ENCODE data around the gene PNLIPRP2.

DNA sequence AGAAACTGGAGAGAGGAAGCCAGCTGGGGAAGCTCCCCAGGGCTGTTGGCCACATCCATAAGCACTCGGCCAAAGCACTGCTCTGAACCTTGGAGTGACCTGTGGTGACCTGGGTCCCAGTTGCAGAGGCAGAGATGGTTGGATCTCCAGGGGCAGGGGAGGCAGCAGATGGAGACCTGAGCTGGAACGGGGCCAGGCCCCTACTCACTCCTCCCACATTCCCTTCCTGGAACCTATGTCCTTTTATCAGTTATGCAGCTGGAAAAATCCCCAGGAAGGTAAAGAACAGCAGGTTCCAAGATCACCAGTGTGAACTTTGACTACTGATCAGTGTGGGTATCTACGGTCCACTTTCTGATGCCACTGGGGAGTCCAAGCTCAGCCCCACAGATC lies 9.6 kb upstream of the PNLIPRP2 start:
- TF ChIP-seq CTCF (IDR thresholded peaks at IDR 0.05; ENCODE audit: low read length), result no peak
- no peak for TF ChIP-seq EZH2 (optimal IDR thresholded peaks at IDR 0.05; ENCODE audit: low read depth, low read length)
